HCT116 (cell line): ENCODE results near the gene SULT6B1. TPM values are rescaled to one million over a fixed set of nuclear protein-coding genes. Genes with fewer than 3 reads are reported as not detected.
"Not testable (repeated sequence)": the region's sequence is repeated elsewhere in the genome, so short reads cannot be mapped to it uniquely, and the experiment has no call there.

Source experiments
- ATAC-seq: fragments of 200-7000 bp; cut with Tn5 transposase; 2 replicates; pipeline ENCODE4 v1.9.1; 2020; ENCODE audit warnings: mild to moderate bottlenecking, moderate library complexity
- BruUV-seq: library from RNA; stranded (reverse); fragments of 400-500 nt; replicated peaks from 2 replicates; lab custom pipeline; 2021; lab: Mats Ljungman, UMichigan
- CTCF ChIA-PET: fragments of 300-600 bp; sonication (Branson Sonifier 250); formaldehyde crosslinking; loops from one replicate; lab custom pipeline; 2021; ENCODE audit warnings: antibody characterized with exemption; lab: Charles Lee
- POLR2A ChIA-PET: fragments of 300-600, 350-600 bp; sonication (Branson Sonifier 250); formaldehyde crosslinking; loops from one replicate; lab custom pipeline; 2021; ENCODE audit warnings: antibody characterized with exemption; lab: Charles Lee
- RAD21 ChIA-PET, 2 experiments: fragments of 300-600 bp; sonication (Branson Sonifier 250); formaldehyde crosslinking; loops; one replicate each; lab custom pipeline; 2023; ENCODE audit warnings: low total read pairs in 2 of 2; ENCODE audit not compliant: uncharacterized antibody in 2 of 2, unreplicated experiment in 2 of 2, low non-redundant PET in 1 of 2; lab: Charles Lee
- DNase-seq: peaks from one replicate; pipeline ENCODE4 v3.0.0-alpha.2; 2010; ENCODE audit warnings: low read depth, low spot score
- H2AFZ ChIP-seq: fragments of 200-600 bp; shearing (Covaris generic), sonication (generic); 2 replicates; pipeline ENCODE4 v1.6.1; 2017; ENCODE audit warnings: low read depth, mixed run types, mixed read lengths, antibody characterized with exemption, low read length; ENCODE audit not compliant: poor library complexity, severe bottlenecking
- H3K27ac ChIP-seq: 2 replicates; pipeline ENCODE4 v1.5.1; 2012; ENCODE audit warnings: low read depth, low read length
- H3K27me3 ChIP-seq: fragments of 200-600 bp; sonication (generic); 2 replicates; pipeline ENCODE4 v1.6.1; 2016; ENCODE audit warnings: mixed run types, low read length, mixed read lengths; ENCODE audit not compliant: insufficient read depth
- H3K36me3 ChIP-seq, 2 experiments: fragments of 200-500 bp in 1 of 2; fragments of 200-600 bp in 1 of 2; sonication (Bioruptor generic) in 1 of 2; sonication (generic) in 1 of 2; 2 replicates each; pipeline versions ENCODE4 v1.5.1 to v1.6.1; 2014 to 2016; ENCODE audit warnings: low read length in 2 of 2, inconsistent platforms in 1 of 2, mixed read lengths in 1 of 2, mixed run types in 1 of 2; ENCODE audit not compliant: insufficient read depth in 2 of 2, control insufficient read depth in 1 of 2
- H3K4me1 ChIP-seq, 2 experiments: fragments of 200-600 bp in 1 of 2; sonication (generic) in 1 of 2; 2 replicates each; pipeline versions ENCODE4 v1.5.1 to v1.6.1; 2012 to 2017; ENCODE audit warnings: low read length in 2 of 2, inconsistent platforms in 1 of 2, mild to moderate bottlenecking in 1 of 2, mixed read lengths in 1 of 2, mixed run types in 1 of 2, moderate library complexity in 1 of 2; ENCODE audit not compliant: insufficient read depth in 2 of 2, control insufficient read depth in 1 of 2
- H3K4me2 ChIP-seq: fragments of 200-600 bp; sonication (generic); 2 replicates; pipeline ENCODE4 v1.6.1; 2017; ENCODE audit warnings: mixed run types, low read length, mixed read lengths
- H3K4me3 ChIP-seq, 2 experiments: fragments of 200-600 bp in 1 of 2; sonication (generic) in 1 of 2; replicated peaks in 1 of 2; 2 replicates each; pipeline ENCODE4 v1.5.1; 2011 to 2016; ENCODE audit warnings: low read length in 2 of 2, control low read depth in 1 of 2, low read depth in 1 of 2, mild to moderate bottlenecking in 1 of 2, mixed read lengths in 1 of 2, mixed run types in 1 of 2
- H3K79me2 ChIP-seq: fragments of 200-600 bp; sonication (generic); 2 replicates; pipeline ENCODE4 v1.6.1; 2017; ENCODE audit warnings: mild to moderate bottlenecking, mixed run types, low read length, moderate library complexity, mixed read lengths; ENCODE audit not compliant: insufficient read depth
- H3K9ac ChIP-seq: fragments of 200-600 bp; sonication (generic); 2 replicates; pipeline ENCODE4 v1.6.1; 2016; ENCODE audit warnings: low read length, mixed read lengths
- H3K9me2 ChIP-seq: fragments of 200-600 bp; sonication (generic), shearing (Covaris generic); 2 replicates; pipeline ENCODE4 v1.6.1; 2017; ENCODE audit warnings: mixed run types, mild to moderate bottlenecking, moderate library complexity; ENCODE audit not compliant: insufficient read depth
- H3K9me3 ChIP-seq, 2 experiments: fragments of 200-500 bp in 1 of 2; fragments of 200-600 bp in 1 of 2; sonication (Bioruptor generic) in 1 of 2; sonication (generic) in 1 of 2; 2 replicates each; pipeline ENCODE4 v1.6.1; 2014 to 2017; ENCODE audit warnings: low read length in 2 of 2, mixed read lengths in 2 of 2, inconsistent platforms in 1 of 2, low read depth in 1 of 2, mild to moderate bottlenecking in 1 of 2, mixed run types in 1 of 2, moderate library complexity in 1 of 2; ENCODE audit not compliant: control insufficient read depth in 1 of 2, insufficient read depth in 1 of 2
- H4K20me1 ChIP-seq: fragments of 200-600 bp; sonication (generic), shearing (Covaris generic); 2 replicates; pipeline ENCODE4 v1.6.1; 2017; ENCODE audit warnings: mixed run types, mild to moderate bottlenecking, moderate library complexity; ENCODE audit not compliant: insufficient read depth
- CBX3 ChIP-seq: IDR thresholded peaks from 2 replicates; pipeline ENCODE4 v1.6.1; 2012; ENCODE audit warnings: low read depth
- ELF1 ChIP-seq: IDR thresholded peaks from 2 replicates; pipeline ENCODE4 v1.6.1; 2012; ENCODE audit warnings: low read depth, borderline replicate concordance
- EZH2phosphoT487 ChIP-seq: fragments of 200-600 bp; IDR thresholded peaks from 2 replicates; pipeline ENCODE4 v1.6.1; 2018; ENCODE audit warnings: antibody characterized with exemption, borderline replicate concordance
- JUND ChIP-seq: IDR thresholded peaks from 2 replicates; pipeline ENCODE4 v1.6.1; 2012
- RAD21 ChIP-seq: IDR thresholded peaks from 2 replicates; pipeline ENCODE4 v1.6.1; 2012; ENCODE audit warnings: low read depth, mild to moderate bottlenecking
- ZBTB33 ChIP-seq: IDR thresholded peaks from 2 replicates; pipeline ENCODE4 v1.6.1; 2011; ENCODE audit warnings: mild to moderate bottlenecking, low read length, moderate library complexity; ENCODE audit not compliant: insufficient replicate concordance; ENCODE audit errors: extremely low read depth
- intact Hi-C: fragments of 100-400 bp; cut with micrococcal nuclease; formaldehyde crosslinking; loops from 2 replicates; pipeline ENCODE4 v1.10.0; 2022
- total RNA-seq: library from RNA; stranded (reverse); gene quantifications from one replicate; pipeline ENCODE4 v1.2.1, GENCODE V29; 2021; ENCODE audit not compliant: unreplicated experiment

SULT6B1 gene
- total RNA-seq, 1 experiment from 2014 or later = not detected

GRCh38 chr2:37196320-37197195, 8.1 kb upstream of the SULT6B1 start, which contains the start of gene CEBPZOS (continued):
- TF ChIP-seq ZBTB33 (no peak), EZH2phosphoT487 (no peak), JUND (no peak), RAD21 (no peak), CBX3 (no peak), ELF1 (no peak)
- TF ChIP-seq, all 23 proteins: peak for 7

- POLR2A ChIA-PET, RAD21 ChIA-PET, CTCF ChIA-PET, H3K27me3 ChIP-seq, H3K9me3 ChIP-seq, intact Hi-C loops, H3K9me2 ChIP-seq, H4K20me1 ChIP-seq, H3K36me3 ChIP-seq, DNase-seq, BruUV-seq, ATAC-seq: not testable (repeated sequence)
- Histone ChIP-seq H3K79me2 (peaks cover 46% of the 10 kb centered on the region), H2AFZ (peak overlapping the region; percentile 95), H3K4me3 (peak overlapping the region; percentile 79 to 91), H3K4me2 (peak overlapping the region; percentile 76), H3K4me1 (peaks cover 7 to 17% of the 10 kb centered on the region in 2 experiments; a peak in 3 of 4 replicates), H3K9ac (peak overlapping the region; percentile 81), H3K27ac (peak overlapping the region; percentile 81; the same call in 1 of the 2 replicates)
Observed at GRCh38 chr2:37195862-37196319, 7.4 kb upstream of the SULT6B1 start.
